ENCODE data around the gene BAZ1B. TPM values are rescaled to one million over a fixed set of nuclear protein-coding genes. Genes with fewer than 3 reads are reported as not detected.

The BAZ1B gene
- total RNA-seq, 1 experiment from 2014 or later = 44.6 TPM

GRCh38 chr7:73437621-73438416, 84.3 kb downstream of the BAZ1B start:
- CTCF ChIA-PET = no interaction called here
- BruUV-seq (replicated peaks) = TSS peak; percentile 6

GRCh38 chr7:73437091-73437490, 85.0 kb downstream of the BAZ1B start:
- H3K4me3 Mint-ChIP-seq (ENCODE audit: low read depth, unreplicated experiment) = no peak overlapping the region
- CTCF ChIA-PET = interaction anchor here (0.5 kb wide), 1 partner anchor 43 kb away, joined by 9 read pairs; no protein-coding TSS in a partner anchor
- BruUV-seq (replicated peaks) = no TSS peak
- no peaks in the 10 kb centered on the region for H3K4me1 Mint-ChIP-seq (ENCODE audit: low read depth, unreplicated experiment)
- intact Hi-C loops (cut with micrococcal nuclease; ENCODE audit: unreplicated experiment) = loop anchor here (10.0 kb wide), 1 partner anchor 92 kb away; no protein-coding TSS in a partner anchor
- no peaks in the 10 kb centered on the region for H3K27me3 Mint-ChIP-seq (ENCODE audit: unreplicated experiment)
- no peak for TF ChIP-seq CTCF (IDR thresholded peaks at IDR 0.05; ENCODE audit: unreplicated experiment)
- no peak overlapping the region for H3K27ac Mint-ChIP-seq (ENCODE audit: unreplicated experiment)
- H3K9me3 Mint-ChIP-seq (ENCODE audit: low read depth, unreplicated experiment) = no peaks in the 10 kb centered on the region
- no peak for DNase-seq
- H3K36me3 Mint-ChIP-seq (ENCODE audit: insufficient read depth, unreplicated experiment) = peaks cover 23% of the 10 kb centered on the region

More at GRCh38 chr7:73437621-73438416, 84.3 kb downstream of the BAZ1B start:
- DNase-seq = no peak
- TF ChIP-seq CTCF (IDR thresholded peaks at IDR 0.05; ENCODE audit: unreplicated experiment) = no peak
- Mint-ChIP-seq H3K4me3 (ENCODE audit: low read depth, unreplicated experiment) (no peak overlapping the region), H3K27me3 (ENCODE audit: unreplicated experiment) (no peaks in the 10 kb centered on the region), H3K27ac (ENCODE audit: unreplicated experiment) (no peak overlapping the region), H3K36me3 (ENCODE audit: insufficient read depth, unreplicated experiment) (peaks cover 29% of the 10 kb centered on the region), H3K4me1 (ENCODE audit: low read depth, unreplicated experiment) (no peaks in the 10 kb centered on the region), H3K9me3 (ENCODE audit: low read depth, unreplicated experiment) (no peaks in the 10 kb centered on the region)
- intact Hi-C loops (cut with micrococcal nuclease; ENCODE audit: unreplicated experiment) = loop anchor here (10.0 kb wide), 1 partner anchor 93 kb away; no protein-coding TSS in a partner anchor

- Mint-ChIP-seq H3K27me3 (ENCODE audit: unreplicated experiment) (no peaks in the 10 kb centered on the region), H3K4me3 (ENCODE audit: low read depth, unreplicated experiment) (no peak overlapping the region), H3K36me3 (ENCODE audit: insufficient read depth, unreplicated experiment) (peaks cover 20% of the 10 kb centered on the region), H3K4me1 (ENCODE audit: low read depth, unreplicated experiment) (no peaks in the 10 kb centered on the region), H3K27ac (ENCODE audit: unreplicated experiment) (no peak overlapping the region), H3K9me3 (ENCODE audit: low read depth, unreplicated experiment) (no peaks in the 10 kb centered on the region)
- TF ChIP-seq CTCF (IDR thresholded peaks at IDR 0.05; ENCODE audit: unreplicated experiment) = no peak
- CTCF ChIA-PET = interaction anchor here (0.5 kb wide), 1 partner anchor 44 kb away, joined by 9 read pairs; no protein-coding TSS in a partner anchor
- BruUV-seq (replicated peaks) = no TSS peak
- no peak for DNase-seq
- intact Hi-C loops (cut with micrococcal nuclease; ENCODE audit: unreplicated experiment) = loop anchor here (10.0 kb wide), 1 partner anchor 91 kb away; no protein-coding TSS in a partner anchor
These were observed 85.8 kb downstream of the BAZ1B start for GRCh38 chr7:73436031-73436929.

- H3K36me3 Mint-ChIP-seq (ENCODE audit: insufficient read depth, unreplicated experiment) = peaks cover 20% of the 10 kb centered on the region
- intact Hi-C loops (cut with micrococcal nuclease; ENCODE audit: unreplicated experiment) = loop anchor here (10.0 kb wide), 1 partner anchor 91 kb away; no protein-coding TSS in a partner anchor
- no peak overlapping the region for H3K27ac Mint-ChIP-seq (ENCODE audit: unreplicated experiment)
- TF ChIP-seq CTCF (IDR thresholded peaks at IDR 0.05; ENCODE audit: unreplicated experiment) = no peak
- CTCF ChIA-PET = no interaction called here
- H3K4me3 Mint-ChIP-seq (ENCODE audit: low read depth, unreplicated experiment) = peak overlapping the region; percentile 50
- H3K9me3 Mint-ChIP-seq (ENCODE audit: low read depth, unreplicated experiment) = no peaks in the 10 kb centered on the region
- no peaks in the 10 kb centered on the region for H3K27me3 Mint-ChIP-seq (ENCODE audit: unreplicated experiment)
- no peaks in the 10 kb centered on the region for H3K4me1 Mint-ChIP-seq (ENCODE audit: low read depth, unreplicated experiment)
- no TSS peak for BruUV-seq (replicated peaks)
- no peak for DNase-seq
These were observed 86.6 kb downstream of the BAZ1B start for GRCh38 chr7:73435471-73436009.

All from Calu3 (cell line).